ENCODE measurements around the gene ARHGEF1. TPM values are rescaled to one million over a fixed set of nuclear protein-coding genes. Genes with fewer than 3 reads are reported as not detected.
A peak's percentile ranks its signal among the peaks of the same experiment; 100 is the strongest.

ARHGEF1 gene
- total and polyA plus RNA-seq, 3 donors from 2014 or later: 33.2 to 56.3 (median 51.2) TPM

GRCh38 chr19:41927497-41928192, 44.7 kb downstream of the ARHGEF1 start:
- H3K27me3 ChIP-seq: peaks cover 4% of the 10 kb centered on the region
- H3K36me3 ChIP-seq (ENCODE audit: low read depth, missing control alignments): no peaks in the 10 kb centered on the region
- no peaks in the 10 kb centered on the region for H3K9me3 ChIP-seq
- TF ChIP-seq POLR2A (IDR thresholded peaks at IDR 0.05) (no peak), CTCF (IDR thresholded peaks at IDR 0.05) (no peak)
- intact Hi-C loops (cut with DNase I; ENCODE audit: low total_unique reads): no loop called here
- WGBS, 2 donors: 8 to 15% methylated on average over 21 to 33 of the region's 43 CpGs
- peaks cover 12% of the 10 kb centered on the region for H3K4me1 ChIP-seq
- peak overlapping the region; percentile 37 to 60 for H3K4me3 ChIP-seq
- no peak for DNase-seq
- no peak overlapping the region for H3K27ac ChIP-seq

GRCh38 chr19:41928221-41928683, 45.3 kb downstream of the ARHGEF1 start, which contains the start of gene ERFL:
Gene ERFL (minus strand): TSS chr19:41928449. CDS start chr19:41912919, 15,530 bp downstream.
- intact Hi-C loops (cut with DNase I; ENCODE audit: low total_unique reads): no loop called here
- H3K27me3 ChIP-seq: peaks cover 4% of the 10 kb centered on the region
- TF ChIP-seq CTCF (IDR thresholded peaks at IDR 0.05): no peak
- no peak for TF ChIP-seq POLR2A (IDR thresholded peaks at IDR 0.05)

GRCh38 chr19:41928754-41929535, 46.0 kb downstream of the ARHGEF1 start:
- intact Hi-C loops (cut with DNase I; ENCODE audit: low total_unique reads): no loop called here
- Histone ChIP-seq H3K4me1 (peaks cover 12% of the 10 kb centered on the region), H3K27me3 (peaks cover 4% of the 10 kb centered on the region), H3K36me3 (ENCODE audit: low read depth, missing control alignments) (no peaks in the 10 kb centered on the region), H3K27ac (no peak overlapping the region), H3K4me3 (peak overlapping the region in 1 of 2 donors; percentile 60), H3K9me3 (no peaks in the 10 kb centered on the region)
- TF ChIP-seq POLR2A (IDR thresholded peaks at IDR 0.05) (no peak), CTCF (IDR thresholded peaks at IDR 0.05) (no peak)
- 9 to 15% methylated on average over 20 to 29 of the region's 29 CpGs for WGBS, 2 donors
- no peak for DNase-seq

More at GRCh38 chr19:41928221-41928683, 45.3 kb downstream of the ARHGEF1 start, which contains the start of gene ERFL:
- H3K4me1 ChIP-seq: peaks cover 12% of the 10 kb centered on the region
- H3K9me3 ChIP-seq: no peaks in the 10 kb centered on the region
- no peak within 1 kb of the TSS for H3K27ac ChIP-seq
- no peak for DNase-seq
- H3K4me3 ChIP-seq: peak within 1 kb of the TSS; percentile 37 to 60
- no peaks in the 10 kb centered on the region for H3K36me3 ChIP-seq (ENCODE audit: low read depth, missing control alignments)
- 0 to 1% methylated on average over 48 to 49 of the region's 49 CpGs for WGBS, 2 donors

GRCh38 chr19:41929536-41930071, 46.6 kb downstream of the ARHGEF1 start:
- H3K27me3 ChIP-seq: peaks cover 4% of the 10 kb centered on the region
- H3K27ac ChIP-seq: no peak overlapping the region
- intact Hi-C loops (cut with DNase I; ENCODE audit: low total_unique reads): no loop called here
- H3K4me1 ChIP-seq: peaks cover 12% of the 10 kb centered on the region
- TF ChIP-seq CTCF (IDR thresholded peaks at IDR 0.05): no peak
- no peak for TF ChIP-seq POLR2A (IDR thresholded peaks at IDR 0.05)
- H3K36me3 ChIP-seq (ENCODE audit: low read depth, missing control alignments): no peaks in the 10 kb centered on the region
- DNase-seq: no peak
- WGBS, 2 donors: 53 to 58% methylated on average over 10 to 14 of the region's 14 CpGs
- H3K4me3 ChIP-seq: no peak overlapping the region
- no peaks in the 10 kb centered on the region for H3K9me3 ChIP-seq

Measured in testis (tissue), 3 donors.